Mammary epithelial cell (primary cell): ENCODE measurements around the gene CPA1.

ENCODE experiments used
- CTCF ChIP-seq, 2 donors: IDR thresholded peaks in 1 of 2; conservative IDR thresholded peaks in 1 of 2; 2 replicates each; pipeline ENCODE4 v1.5.1; 2011 to 2012; ENCODE audit warnings: inconsistent platforms in 2 of 2, low read length in 2 of 2, mild to moderate bottlenecking in 2 of 2, control low read depth in 1 of 2, low read depth in 1 of 2; ENCODE audit not compliant: insufficient read depth in 1 of 2; ENCODE audit errors: extremely low read depth in 1 of 2
- EZH2 ChIP-seq: IDR thresholded peaks from 2 replicates; pipeline ENCODE4 v1.6.1; 2012; ENCODE audit warnings: low read length, inconsistent platforms, borderline replicate concordance

- TF ChIP-seq CTCF (conservative IDR thresholded peaks at IDR 0.05 in 1 of 2, IDR thresholded peaks at IDR 0.05 in 1 of 2; ENCODE audit: extremely low read depth in 1 of 2, insufficient read depth in 1 of 2, low read depth in 1 of 2, low read length in 2 of 2) = no peak
- no peak for TF ChIP-seq EZH2
Measured at GRCh38 chr7:130344271-130344866, 35.9 kb upstream of the CPA1 start, which contains the start of gene CPA5.
